HG03095 (cell line): Measurements from ENCODE around the gene CCDC192.
A peak's percentile ranks its signal among the peaks of the same experiment; 100 is the strongest.

Source experiments
- ATAC-seq: cut with Tn5 transposase; IDR thresholded peaks from one replicate; pipeline ENCODE4 v1.9.1; 2021; ENCODE audit warnings: moderate library complexity; ENCODE audit not compliant: unreplicated experiment

CCDC192 gene

GRCh38 chr5:127916885-127917573 is 213.8 kb downstream of the CCDC192 start:
- ATAC-seq: no peak

- no peak for ATAC-seq
Measured at GRCh38 chr5:127919006-127919796, 216.0 kb downstream of the CCDC192 start.

GRCh38 chr5:127919818-127920217 is 216.6 kb downstream of the CCDC192 start:
- no peak for ATAC-seq

GRCh38 chr5:127920936-127921335 is 217.7 kb downstream of the CCDC192 start:
- ATAC-seq: no peak

GRCh38 chr5:127922603-127923002 is 219.4 kb downstream of the CCDC192 start:
- no peak for ATAC-seq

- no peak for ATAC-seq
Measured at GRCh38 chr5:127923804-127924570, 220.8 kb downstream of the CCDC192 start.

- no peak for ATAC-seq
Measured at GRCh38 chr5:127924606-127925005, 221.4 kb downstream of the CCDC192 start.

GRCh38 chr5:127925916-127926315 is 222.7 kb downstream of the CCDC192 start:
- no peak for ATAC-seq

- ATAC-seq: no peak
Measured at GRCh38 chr5:127926974-127927373, 223.8 kb downstream of the CCDC192 start.

- no peak for ATAC-seq
Measured at GRCh38 chr5:127928053-127928452, 224.9 kb downstream of the CCDC192 start.

GRCh38 chr5:127930311-127930710 is 227.1 kb downstream of the CCDC192 start:
- no peak for ATAC-seq

GRCh38 chr5:127931396-127931795 is 228.2 kb downstream of the CCDC192 start:
- no peak for ATAC-seq

GRCh38 chr5:127933348-127933747 is 230.2 kb downstream of the CCDC192 start:
- no peak for ATAC-seq

- no peak for ATAC-seq
Measured at GRCh38 chr5:127934791-127935256, 231.6 kb downstream of the CCDC192 start.

- ATAC-seq: no peak
Measured at GRCh38 chr5:127935398-127935797, 232.2 kb downstream of the CCDC192 start.

- ATAC-seq: no peak
Measured at GRCh38 chr5:127936439-127936972, 233.3 kb downstream of the CCDC192 start.

- ATAC-seq: no peak
Measured at GRCh38 chr5:127938746-127939145, 235.6 kb downstream of the CCDC192 start.

- ATAC-seq: no peak
Measured at GRCh38 chr5:127940854-127941253, 237.7 kb downstream of the CCDC192 start.

GRCh38 chr5:127941646-127942045 is 238.5 kb downstream of the CCDC192 start:
- ATAC-seq: no peak

- no peak for ATAC-seq
Measured at GRCh38 chr5:127942246-127943060, 239.3 kb downstream of the CCDC192 start.

- ATAC-seq: peak; percentile 71
Measured at GRCh38 chr5:127943061-127943371, 239.8 kb downstream of the CCDC192 start.
